IMR-90 (cell line): ENCODE measurements around the gene MUC5AC. TPM values are rescaled to one million over a fixed set of nuclear protein-coding genes. Genes with fewer than 3 reads are reported as not detected.

ENCODE experiments used
- ATAC-seq: fragments of 200-7000 bp; cut with Tn5 transposase; 2 replicates; pipeline ENCODE4 v1.9.1; 2020; ENCODE audit warnings: low read depth, mild to moderate bottlenecking, moderate library complexity
- BruUV-seq: library from RNA; stranded (reverse); fragments of 400-500 nt; replicated peaks from 2 replicates; lab custom pipeline; 2021; lab: Mats Ljungman, UMichigan
- CTCF ChIA-PET: fragments of 300-600 bp; formaldehyde crosslinking; extraction: SDS; loops from one replicate; lab custom pipeline; 2021; ENCODE audit warnings: antibody characterized with exemption; lab: Yijun Ruan, JAX
- POLR2A ChIA-PET: fragments of 300-600 bp; sonication (Branson Sonifier 250); formaldehyde crosslinking; loops from one replicate; lab custom pipeline; 2022; ENCODE audit warnings: antibody characterized with exemption; ENCODE audit not compliant: unreplicated experiment; lab: Charles Lee
- DNase-seq: peaks from one replicate; pipeline ENCODE4 v3.0.0; 2013
- H2AFZ ChIP-seq: replicated peaks from 2 replicates; pipeline ENCODE3; 2013; ENCODE audit warnings: low read length, mild to moderate bottlenecking; ENCODE audit not compliant: poor library complexity
- H2AK5ac ChIP-seq: 2 replicates; pipeline ENCODE4 v1.6.1; 2013; ENCODE audit warnings: low read depth, low read length, inconsistent platforms
- H2AK9ac ChIP-seq: replicated peaks from 2 replicates; pipeline ENCODE3; 2013; ENCODE audit warnings: mild to moderate bottlenecking, low read depth, low read length, moderate library complexity; ENCODE audit not compliant: poor library complexity
- H2BK120ac ChIP-seq: 2 replicates; pipeline ENCODE4 v1.6.1; 2013; ENCODE audit warnings: low read depth, low read length, inconsistent platforms
- H2BK15ac ChIP-seq: 3 replicates; pipeline ENCODE4 v1.6.1; 2013; ENCODE audit warnings: low read depth, low read length, inconsistent platforms
- H2BK20ac ChIP-seq: 2 replicates; pipeline ENCODE4 v1.6.1; 2013; ENCODE audit warnings: low read depth, mild to moderate bottlenecking, inconsistent platforms, low read length, moderate library complexity
- H2BK5ac ChIP-seq: 2 replicates; pipeline ENCODE4 v1.6.1; 2013; ENCODE audit warnings: mild to moderate bottlenecking, low read depth, low read length, inconsistent platforms; ENCODE audit not compliant: poor library complexity, severe bottlenecking
- H3K14ac ChIP-seq: replicated peaks from 2 replicates; pipeline ENCODE4 v1.6.1; 2013; ENCODE audit warnings: low read depth, low read length, inconsistent platforms
- H3K18ac ChIP-seq: 2 replicates; pipeline ENCODE4 v1.6.1; 2013; ENCODE audit warnings: low read depth, low read length, control low read depth
- H3K23ac ChIP-seq: 2 replicates; pipeline ENCODE4 v1.6.1; 2013; ENCODE audit warnings: low read depth, low read length, inconsistent platforms
- H3K27ac ChIP-seq: 2 replicates; pipeline ENCODE4 v1.5.1; 2013; ENCODE audit warnings: mild to moderate bottlenecking, control low read depth, low read length; ENCODE audit not compliant: insufficient read depth
- H3K27me3 ChIP-seq: 2 replicates; pipeline ENCODE4 v1.6.1; 2013; ENCODE audit warnings: low read length; ENCODE audit not compliant: control insufficient read depth, insufficient read depth
- H3K36me3 ChIP-seq: 2 replicates; pipeline ENCODE4 v1.6.1; 2013; ENCODE audit warnings: low read length, mixed read lengths; ENCODE audit not compliant: control insufficient read depth, insufficient read depth
- H3K4ac ChIP-seq: 2 replicates; pipeline ENCODE4 v1.6.1; 2013; ENCODE audit warnings: low read depth, low read length, inconsistent platforms
- H3K4me1 ChIP-seq: 2 replicates; pipeline ENCODE4 v1.6.1; 2013; ENCODE audit warnings: low read length, mixed read lengths; ENCODE audit not compliant: control insufficient read depth, insufficient read depth
- H3K4me2 ChIP-seq: 2 replicates; pipeline ENCODE4 v1.6.1; 2013; ENCODE audit warnings: low read depth, mild to moderate bottlenecking, control low read depth, low read length, moderate library complexity
- H3K4me3 ChIP-seq: 2 replicates; pipeline ENCODE4 v1.5.1; 2013; ENCODE audit warnings: low read depth, mild to moderate bottlenecking, control low read depth, low read length, moderate library complexity; ENCODE audit not compliant: insufficient read depth
- H3K56ac ChIP-seq: 2 replicates; pipeline ENCODE4 v1.6.1; 2013; ENCODE audit warnings: low read length, inconsistent platforms; ENCODE audit not compliant: insufficient read depth; ENCODE audit errors: extremely low read depth
- H3K79me1 ChIP-seq, 2 experiments: 2 replicates each; pipeline ENCODE4 v1.6.1; 2013; ENCODE audit warnings: low read length in 2 of 2, inconsistent platforms in 1 of 2, low read depth in 1 of 2
- H3K9ac ChIP-seq: 2 replicates; pipeline ENCODE4 v1.6.1; 2013; ENCODE audit warnings: low read depth, low read length, control low read depth
- H3K9me1 ChIP-seq: 2 replicates; pipeline ENCODE4 v1.6.1; 2013; ENCODE audit warnings: low read length, inconsistent platforms; ENCODE audit not compliant: insufficient read depth
- H3K9me3 ChIP-seq: 2 replicates; pipeline ENCODE4 v1.6.1; 2013; ENCODE audit warnings: low read length; ENCODE audit not compliant: control insufficient read depth, insufficient read depth
- H4K20me1 ChIP-seq: 2 replicates; pipeline ENCODE4 v1.6.1; 2013; ENCODE audit warnings: low read length, inconsistent platforms; ENCODE audit not compliant: insufficient read depth
- H4K5ac ChIP-seq: 2 replicates; pipeline ENCODE4 v1.6.1; 2013; ENCODE audit warnings: mild to moderate bottlenecking, low read depth, low read length, control low read depth
- H4K8ac ChIP-seq, 2 experiments: 2 replicates each; pipeline ENCODE4 v1.6.1; 2013; ENCODE audit warnings: low read depth in 2 of 2, low read length in 2 of 2, control low read depth in 1 of 2, inconsistent platforms in 1 of 2
- H4K91ac ChIP-seq: 2 replicates; pipeline ENCODE4 v1.6.1; 2013; ENCODE audit warnings: low read depth, low read length, inconsistent platforms; ENCODE audit not compliant: insufficient read depth
- BHLHE40 ChIP-seq: fragments of 150-350 bp; IDR thresholded peaks from 2 replicates; pipeline ENCODE4 v1.6.1; 2016; ENCODE audit warnings: mild to moderate bottlenecking, low read depth, low read length
- CEBPB ChIP-seq: IDR thresholded peaks from 2 replicates; pipeline ENCODE4 v1.6.1; 2012; ENCODE audit warnings: low read depth, low read length, improper control_type of control experiment
- CHD1 ChIP-seq: IDR thresholded peaks from 2 replicates; pipeline ENCODE4 v1.6.1; 2012; ENCODE audit warnings: low read depth, low read length, improper control_type of control experiment
- CTCF ChIP-seq: conservative IDR thresholded peaks from 2 replicates; pipeline ENCODE4 v1.5.1; 2012; ENCODE audit warnings: mild to moderate bottlenecking, low read depth, low read length, improper control_type of control experiment
- ELK1 ChIP-seq: fragments of 150-350 bp; IDR thresholded peaks from 2 replicates; pipeline ENCODE4 v1.6.1; 2016; ENCODE audit warnings: low read depth, mild to moderate bottlenecking, low read length, moderate library complexity, borderline replicate concordance
- FOS ChIP-seq: fragments of 150-350 bp; IDR thresholded peaks from 2 replicates; pipeline ENCODE4 v1.6.1; 2016; ENCODE audit warnings: low read depth, low read length
- MAFK ChIP-seq: IDR thresholded peaks from 2 replicates; pipeline ENCODE4 v1.6.1; 2012; ENCODE audit warnings: low read depth, low read length, improper control_type of control experiment
- MAZ ChIP-seq: IDR thresholded peaks from 2 replicates; pipeline ENCODE4 v1.6.1; 2012; ENCODE audit warnings: low read depth, mild to moderate bottlenecking, low read length, improper control_type of control experiment, moderate library complexity, borderline replicate concordance
- MXI1 ChIP-seq: IDR thresholded peaks from 2 replicates; pipeline ENCODE4 v1.6.1; 2012; ENCODE audit warnings: low read depth, mild to moderate bottlenecking, low read length, moderate library complexity, borderline replicate concordance
- NFE2L2 ChIP-seq: fragments of 150-350 bp; IDR thresholded peaks from 2 replicates; pipeline ENCODE4 v1.6.1; 2016; ENCODE audit warnings: low read depth, mild to moderate bottlenecking, low read length
- POLR2A ChIP-seq: IDR thresholded peaks from 2 replicates; pipeline ENCODE4 v1.6.1; 2012; ENCODE audit warnings: mild to moderate bottlenecking, low read depth, low read length
- RAD21 ChIP-seq: IDR thresholded peaks from 2 replicates; pipeline ENCODE4 v1.6.1; 2012; ENCODE audit warnings: low read length, improper control_type of control experiment
- RCOR1 ChIP-seq: IDR thresholded peaks from 2 replicates; pipeline ENCODE4 v1.6.1; 2012; ENCODE audit warnings: mild to moderate bottlenecking, low read length, improper control_type of control experiment; ENCODE audit not compliant: insufficient replicate concordance
- RFX5 ChIP-seq: IDR thresholded peaks from 2 replicates; pipeline ENCODE4 v1.8.0; 2012; ENCODE audit warnings: low read depth, mild to moderate bottlenecking, low read length, moderate library complexity
- SMC3 ChIP-seq: fragments of 150-350 bp; IDR thresholded peaks from 2 replicates; pipeline ENCODE4 v1.6.1; 2016; ENCODE audit warnings: low read depth, mild to moderate bottlenecking, antibody characterized with exemption, low read length, moderate library complexity
- USF2 ChIP-seq: fragments of 150-350 bp; IDR thresholded peaks from 2 replicates; pipeline ENCODE4 v1.6.1; 2017; ENCODE audit warnings: mild to moderate bottlenecking, antibody characterized with exemption, low read length, low read depth
- WGBS, 2 experiments: methylation state at CpG; one replicate each; pipeline versions ENCODE4 v1.1.5 to v1.1.7; 2013; ENCODE audit warnings: missing lambda C conversion rate in 2 of 2; ENCODE audit not compliant: insufficient read length in 1 of 2; ENCODE audit errors: extremely low coverage in 2 of 2; 5-methylcytosine and 5-hydroxymethylcytosine counted together
- dilution Hi-C: fragments of 300-500 bp; cut with HindIII; formaldehyde crosslinking; loops from one replicate; pipeline ENCODE4 v1.14.3; 2018; ENCODE audit warnings: low sequenced_read_pairs; ENCODE audit not compliant: unreplicated experiment
- in situ Hi-C: fragments of 300-500 bp; cut with MboI; formaldehyde crosslinking; loops from 3 replicates; pipeline ENCODE4 v1.14.3; 2019; ENCODE audit warnings: low sequenced_read_pairs, inconsistent platforms, mixed read lengths
- intact Hi-C: fragments of 100-400 bp; cut with micrococcal nuclease; formaldehyde crosslinking; loops from 2 replicates; pipeline ENCODE4 v1.10.0; 2022
- polyA plus RNA-seq, 3 experiments: library from polyadenylated mRNA; depleted of rRNA; stranded (reverse); fragments of >200 nt; gene quantifications; 2 replicates each; pipeline ENCODE4 v1.2.3, GENCODE V29; 2012; ENCODE audit warnings: low replicate concordance in 1 of 3
- total RNA-seq: library from RNA; depleted of rRNA; stranded (reverse); fragments of >200 nt; gene quantifications from 2 replicates; pipeline ENCODE4 v1.2.3, GENCODE V29; 2012

The MUC5AC gene
- total and polyA plus RNA-seq, 2 of the 4 experiments (the other 2 are of a cell fraction), result 0.02 TPM; not detected in 1

- Histone ChIP-seq H2AK5ac (no peak overlapping the region), H2BK5ac (no peak overlapping the region), H3K9ac (no peak overlapping the region), H4K5ac (no peak overlapping the region), H3K23ac (no peak overlapping the region), H3K4me2 (no peak overlapping the region), H3K18ac (no peak overlapping the region), H4K91ac (no peak overlapping the region), H2BK20ac (no peak overlapping the region), H4K20me1 (no peaks in the 10 kb centered on the region), H3K4me3 (no peak overlapping the region), H3K4ac (no peak overlapping the region), H2BK120ac (no peak overlapping the region), H3K14ac (no peak overlapping the region), H3K56ac (no peak overlapping the region), H3K27ac (no peak overlapping the region), H3K4me1 (no peaks in the 10 kb centered on the region), H2AK9ac (no peak overlapping the region), H3K36me3 (no peaks in the 10 kb centered on the region), H3K27me3 (no peaks in the 10 kb centered on the region; the same call in 1 of the 2 replicates), H3K9me3 (peaks cover 4% of the 10 kb centered on the region), H2AFZ (no peak overlapping the region), H4K8ac (no peak overlapping the region), H2BK15ac (no peak overlapping the region), H3K79me1 (no peaks in the 10 kb centered on the region), H3K9me1 (no peaks in the 10 kb centered on the region)
- ChIA-PET POLR2A (no interaction called here), CTCF (no interaction called here)
- TF ChIP-seq FOS (no peak), NFE2L2 (no peak), SMC3 (no peak), MXI1 (no peak), CTCF (no peak), RFX5 (no peak), USF2 (no peak), CHD1 (no peak), MAFK (no peak), ELK1 (no peak), RCOR1 (no peak), POLR2A (no peak), CEBPB (no peak), MAZ (no peak), RAD21 (no peak), BHLHE40 (no peak)
- no peak for ATAC-seq
- intact Hi-C loops, result no loop called here
- in situ Hi-C loops, result no loop called here
- no peak for DNase-seq
- WGBS, 2 experiments, result 80% methylated on average over 4 of the region's 10 CpGs; no CpG with 5 or more reads in 1 of the 2 experiments
- no TSS peak for BruUV-seq
- dilution Hi-C loops, result no loop called here
Measured at GRCh38 chr11:1181420-1181819, 23.7 kb downstream of the MUC5AC start.
